Measurements from ENCODE around the gene SORBS1.

SORBS1 gene

DNA sequence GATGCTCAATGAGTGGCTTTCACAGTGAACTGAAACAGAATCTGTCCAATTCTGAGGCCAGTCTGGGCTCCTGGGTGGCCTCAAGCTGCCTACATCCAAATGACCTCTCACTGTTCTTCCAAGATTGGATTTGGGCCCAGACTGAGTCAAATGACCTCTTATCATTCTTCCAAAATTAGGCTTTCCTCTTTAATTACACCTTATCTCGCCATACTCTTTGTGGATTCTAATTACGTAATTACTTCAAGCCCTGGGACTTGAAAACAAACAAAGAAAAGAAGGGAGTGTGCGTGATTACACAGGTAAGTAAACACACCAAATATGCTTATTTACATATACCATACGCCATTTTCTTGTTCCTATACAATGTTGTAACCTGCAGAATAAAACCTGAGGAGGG, 18.8 kb downstream of the SORBS1 start:
- H3K4me3 ChIP-seq (ENCODE audit: low read depth, low read length), result no peak overlapping the region

- no peak overlapping the region for H3K4me3 ChIP-seq (ENCODE audit: low read depth, low read length)
Measured at GRCh38 chr10:95540514-95541052, 20.6 kb downstream of the SORBS1 start.

GRCh38 chr10:95539560-95540284, 21.4 kb downstream of the SORBS1 start:
- H3K4me3 ChIP-seq (ENCODE audit: low read depth, low read length), result no peak overlapping the region

DNA sequence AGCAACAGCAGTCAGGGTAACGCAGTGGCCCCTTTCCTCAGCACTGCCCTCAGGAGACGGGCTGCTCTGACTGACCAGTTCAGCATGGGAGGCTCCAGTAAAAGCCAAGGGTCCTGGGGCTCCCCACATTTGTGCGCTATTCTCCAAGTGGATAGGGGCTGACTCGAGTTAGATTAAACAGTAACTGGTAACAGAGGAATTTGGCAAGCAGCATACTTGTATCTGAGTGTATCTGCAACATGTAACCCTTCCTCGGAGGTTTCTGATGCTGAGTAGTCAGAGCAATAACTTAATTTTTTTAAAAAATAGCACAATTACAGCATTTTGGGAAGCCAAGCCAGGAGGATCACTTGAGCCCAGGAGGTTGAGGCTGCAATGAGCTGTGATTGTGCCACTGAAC, 22.8 kb downstream of the SORBS1 start:
- H3K4me3 ChIP-seq (ENCODE audit: low read depth, low read length), result no peak overlapping the region

- no peak overlapping the region for H3K4me3 ChIP-seq (ENCODE audit: low read depth, low read length)
Measured at GRCh38 chr10:95537542-95537927, 23.6 kb downstream of the SORBS1 start.

- H3K4me3 ChIP-seq (ENCODE audit: low read depth, low read length), result no peak overlapping the region
Measured at GRCh38 chr10:95536894-95537541, 24.2 kb downstream of the SORBS1 start.

- no peak overlapping the region for H3K4me3 ChIP-seq (ENCODE audit: low read depth, low read length)
Measured at GRCh38 chr10:95536017-95536416, 25.2 kb downstream of the SORBS1 start.

DNA sequence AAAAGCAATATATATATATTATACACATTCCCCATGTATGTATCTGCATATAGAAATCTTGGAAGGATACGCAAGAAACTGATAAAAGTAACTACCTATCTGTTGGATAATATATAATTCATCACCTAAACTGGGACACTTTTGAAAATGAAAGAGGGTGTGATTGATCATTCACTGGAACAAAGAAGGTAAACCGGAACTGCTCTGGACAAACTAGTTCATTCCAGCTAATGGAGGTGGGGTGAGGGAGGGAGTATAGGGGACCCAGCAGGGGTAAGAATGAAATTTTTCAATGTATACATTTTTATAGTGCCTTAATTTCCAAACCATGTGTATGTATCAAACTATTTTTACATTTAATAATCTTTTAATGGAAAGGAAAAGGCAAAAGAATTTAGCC, 25.6 kb downstream of the SORBS1 start:
- no peak overlapping the region for H3K4me3 ChIP-seq (ENCODE audit: low read depth, low read length)

GRCh38 chr10:95533590-95533989, 27.6 kb downstream of the SORBS1 start:
- H3K4me3 ChIP-seq (ENCODE audit: low read depth, low read length), result no peak overlapping the region

GRCh38 chr10:95532536-95532935, 28.6 kb downstream of the SORBS1 start:
- no peak overlapping the region for H3K4me3 ChIP-seq (ENCODE audit: low read depth, low read length)

GRCh38 chr10:95531994-95532399, 29.2 kb downstream of the SORBS1 start:
- H3K4me3 ChIP-seq (ENCODE audit: low read depth, low read length), result no peak overlapping the region

- no peak overlapping the region for H3K4me3 ChIP-seq (ENCODE audit: low read depth, low read length)
Measured at GRCh38 chr10:95531058-95531809, 29.9 kb downstream of the SORBS1 start.

DNA sequence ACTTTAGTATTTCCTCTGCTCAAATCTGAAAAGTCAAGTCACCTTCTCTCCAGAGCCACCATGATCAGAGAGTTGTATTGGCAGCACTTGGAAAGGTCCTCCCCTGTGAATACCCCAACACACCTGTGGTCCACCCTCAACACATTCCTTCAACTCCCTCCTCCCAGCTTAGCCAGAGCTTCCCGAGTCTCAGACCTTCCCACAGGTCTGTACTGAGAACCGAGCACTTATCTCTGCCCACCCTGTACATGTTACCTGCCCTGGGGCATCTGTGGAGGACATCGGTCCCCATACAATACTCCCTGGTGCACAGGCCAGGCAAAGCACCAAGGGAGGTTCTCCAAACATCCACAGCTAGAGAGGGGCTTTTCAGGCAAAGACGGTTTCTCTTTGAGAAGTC, 30.6 kb downstream of the SORBS1 start:
- no peak overlapping the region for H3K4me3 ChIP-seq (ENCODE audit: low read depth, low read length)

GRCh38 chr10:95530029-95530428, 31.1 kb downstream of the SORBS1 start:
- H3K4me3 ChIP-seq (ENCODE audit: low read depth, low read length), result no peak overlapping the region

DNA sequence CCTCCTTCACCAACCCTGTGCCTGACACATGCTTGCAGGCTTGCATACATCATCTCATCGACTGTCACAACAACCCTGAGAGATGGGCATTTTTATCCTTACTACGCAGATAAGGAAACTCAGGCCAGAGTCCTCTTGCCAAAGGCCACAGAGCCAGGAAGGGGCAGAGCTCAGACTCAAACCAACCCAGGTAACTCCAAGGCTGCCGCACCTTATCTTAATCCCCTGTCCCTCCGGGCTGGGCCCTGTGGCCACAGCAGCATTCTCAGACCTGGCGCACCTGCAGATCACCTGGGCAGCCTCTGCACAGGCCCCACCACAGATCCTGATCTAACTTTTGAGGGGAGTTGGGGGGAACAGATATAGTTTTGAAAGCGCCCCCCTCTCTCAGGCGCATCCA, 35.1 kb downstream of the SORBS1 start:
- no peak overlapping the region for H3K4me3 ChIP-seq (ENCODE audit: low read depth, low read length)

DNA sequence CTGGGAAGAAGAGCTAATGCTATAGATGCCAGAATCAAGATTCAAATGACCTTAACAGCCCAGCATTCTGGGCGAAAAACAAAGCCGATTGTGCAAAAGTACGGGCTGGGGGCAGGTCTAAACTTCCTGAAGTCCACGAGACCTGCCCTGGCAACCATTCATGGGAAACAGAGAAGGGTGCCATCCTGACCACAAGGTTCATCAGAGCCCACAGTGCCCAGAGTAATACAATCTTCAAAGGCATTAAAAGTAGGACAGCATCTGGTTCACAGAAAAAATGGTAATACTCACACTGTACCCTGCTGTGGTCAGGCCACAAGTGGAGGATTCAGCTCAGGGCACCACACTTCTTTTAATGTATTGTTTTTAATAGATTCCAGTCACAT, 36.1 kb downstream of the SORBS1 start:
- no peak overlapping the region for H3K4me3 ChIP-seq (ENCODE audit: low read depth, low read length)

DNA sequence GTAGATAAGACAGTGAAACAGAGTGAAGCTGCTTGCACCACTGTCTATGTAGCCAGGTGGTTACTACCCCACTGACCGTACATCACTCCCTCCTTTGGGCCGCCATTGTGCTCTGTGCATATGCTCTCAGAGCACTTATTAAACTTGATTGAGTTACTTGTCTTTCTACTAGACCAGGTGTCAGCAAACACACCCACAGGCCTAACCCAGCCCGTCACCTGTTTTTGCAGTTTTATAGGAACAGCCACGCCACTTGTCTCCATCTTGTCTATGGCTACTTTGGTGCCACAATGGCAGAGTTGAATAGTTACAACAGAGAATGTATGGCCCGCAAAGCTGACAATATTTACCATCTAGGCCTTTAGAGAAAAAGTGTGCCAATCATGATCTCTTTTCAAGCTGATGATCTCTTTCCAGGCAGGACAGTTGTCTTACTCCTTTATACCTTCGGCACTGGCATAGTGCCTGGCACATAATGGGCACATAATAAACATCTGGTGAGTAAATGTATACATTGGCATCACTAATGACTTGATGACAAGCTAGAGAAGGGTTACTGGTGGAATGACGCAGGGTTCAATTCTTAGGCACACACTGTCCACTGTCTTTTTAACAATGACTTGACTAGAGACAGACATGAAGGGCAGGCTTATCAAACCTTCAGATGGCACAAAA, 36.7 kb downstream of the SORBS1 start:
- H3K4me3 ChIP-seq (ENCODE audit: low read depth, low read length), result no peak overlapping the region

DNA sequence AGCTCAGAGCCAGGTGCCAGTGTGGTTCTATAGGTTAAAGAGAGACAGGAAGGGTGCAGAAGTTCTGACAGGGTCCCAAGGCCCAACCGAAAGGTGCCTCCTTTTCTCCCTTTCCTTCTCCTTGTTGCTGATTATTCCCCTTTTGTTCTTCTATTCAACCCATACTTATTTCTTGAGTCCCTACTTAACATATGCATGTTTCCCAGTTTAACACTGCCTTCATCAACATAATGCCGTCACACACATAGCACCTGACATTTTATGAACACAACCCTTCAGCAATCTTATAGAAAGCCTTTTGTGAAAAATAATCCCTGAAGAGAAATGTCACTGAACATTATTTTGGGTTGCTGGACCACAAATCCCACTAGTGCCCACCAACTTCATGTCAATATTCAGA, 39.1 kb downstream of the SORBS1 start:
- no peak overlapping the region for H3K4me3 ChIP-seq (ENCODE audit: low read depth, low read length)

DNA sequence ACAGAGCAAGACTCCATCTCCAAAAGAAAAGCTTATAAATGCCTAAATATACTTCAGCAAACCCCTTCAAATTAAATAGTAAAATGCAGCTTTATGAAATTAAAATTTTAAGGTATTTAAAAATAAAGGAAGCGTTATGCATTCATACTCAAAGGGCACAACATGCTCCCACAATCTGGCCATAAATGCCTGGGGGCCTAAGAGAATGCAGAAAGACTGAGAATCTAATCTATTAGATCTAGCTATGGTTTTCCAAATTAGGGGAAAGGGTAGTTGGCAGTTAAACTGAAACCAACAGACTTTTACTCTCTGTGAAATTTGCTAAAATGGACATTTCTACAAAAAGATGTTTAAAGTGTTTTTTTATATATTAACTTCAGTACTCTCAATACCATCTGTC, 40.6 kb downstream of the SORBS1 start:
- H3K4me3 ChIP-seq (ENCODE audit: low read depth, low read length), result no peak overlapping the region

GRCh38 chr10:95518455-95519452, 42.4 kb downstream of the SORBS1 start:
- no peak overlapping the region for H3K4me3 ChIP-seq (ENCODE audit: low read depth, low read length)
